ENCODE results near the gene SMIM34. TPM values are rescaled to one million over a fixed set of nuclear protein-coding genes. Genes with fewer than 3 reads are reported as not detected.
"Not testable (repeated sequence)": the region's sequence is repeated elsewhere in the genome, so short reads cannot be mapped to it uniquely, and the experiment has no call there.

Gene SMIM34, protein sequence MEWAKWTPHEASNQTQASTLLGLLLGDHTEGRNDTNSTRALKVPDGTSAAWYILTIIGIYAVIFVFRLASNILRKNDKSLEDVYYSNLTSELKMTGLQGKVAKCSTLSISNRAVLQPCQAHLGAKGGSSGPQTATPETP
- not detected for polyA plus RNA-seq (2012; ENCODE audit: insufficient read length, low read depth)

DNA sequence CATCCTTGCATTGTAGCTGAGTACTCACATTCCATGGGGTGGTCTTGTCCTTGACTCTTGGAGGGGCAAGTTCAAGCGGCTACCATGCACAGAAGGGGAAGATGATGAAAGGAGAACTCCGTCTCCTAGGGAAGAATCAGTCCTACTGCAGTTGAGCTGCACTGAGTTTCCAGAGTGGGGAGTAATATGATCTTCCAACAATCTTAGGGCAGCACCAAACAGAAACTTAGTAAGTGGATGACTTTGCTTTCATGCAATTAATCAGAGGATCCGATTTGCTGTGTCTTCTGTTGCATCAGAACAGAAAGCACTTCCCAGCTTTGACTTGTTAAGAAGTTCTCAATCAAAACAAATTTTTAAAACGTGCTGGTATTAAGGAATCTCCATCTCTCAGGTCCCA is at the start of gene SMIM34:
Gene SMIM34, minus strand, starts transcription at position 147 of the 400 bp plus-strand sequence. Its CDS starts 112 bp downstream, at position 35.
- not testable (repeated sequence) for TF ChIP-seq FOXP2 (optimal IDR thresholded peaks at IDR 0.05; ENCODE audit: borderline replicate concordance, extremely low read depth, extremely low read length, insufficient read depth); TAF1 (IDR thresholded peaks at IDR 0.05; ENCODE audit: borderline replicate concordance, insufficient read depth, low read length); POLR2AphosphoS5 (IDR thresholded peaks at IDR 0.05; ENCODE audit: low read depth, low read length)

DNA sequence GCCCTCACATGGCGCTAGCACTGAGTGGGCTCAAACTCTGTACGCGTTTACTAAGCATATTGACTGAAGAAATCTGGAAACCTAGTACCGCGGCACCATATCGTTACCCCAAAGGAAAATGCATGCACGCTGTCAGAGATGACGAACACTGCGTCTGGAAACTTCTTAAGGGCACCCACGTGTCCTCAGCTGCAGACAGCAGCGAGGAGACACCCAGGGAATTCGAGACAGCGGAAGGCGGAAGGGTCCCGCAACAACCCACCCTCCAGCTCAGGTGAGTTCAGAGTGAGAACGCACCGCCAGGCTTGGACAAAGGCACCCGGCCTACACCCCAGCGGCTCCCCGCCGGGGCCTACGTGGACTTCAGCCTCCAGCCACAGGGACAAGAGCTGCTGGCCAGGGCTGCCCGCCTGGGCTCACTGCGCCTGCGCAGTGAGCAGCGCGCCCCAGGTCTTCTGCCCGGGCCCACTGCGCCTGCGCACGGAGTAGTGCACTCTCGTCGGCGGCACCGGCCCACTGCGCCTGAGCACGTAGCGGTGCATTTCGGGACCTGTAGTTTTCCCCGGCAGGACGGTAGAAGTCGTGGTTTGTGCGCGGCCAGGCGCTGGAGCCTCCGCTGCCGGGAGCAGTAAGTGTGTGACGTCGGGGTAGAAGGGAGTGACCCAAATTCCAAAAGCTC is 48.7 kb downstream of the SMIM34 start, which contains the start of gene SMIM11:
Gene SMIM11, plus strand, starts transcription at position 568 of the 679 bp plus-strand sequence. CDS start 3,998 bp downstream, outside the sequence.
- not testable (repeated sequence) for TF ChIP-seq SIN3A (IDR thresholded peaks at IDR 0.05; ENCODE audit: borderline replicate concordance, insufficient read depth, low read length); POLR2AphosphoS5 (IDR thresholded peaks at IDR 0.05; ENCODE audit: low read depth, low read length)
- TF ChIP-seq, protein P1, sequence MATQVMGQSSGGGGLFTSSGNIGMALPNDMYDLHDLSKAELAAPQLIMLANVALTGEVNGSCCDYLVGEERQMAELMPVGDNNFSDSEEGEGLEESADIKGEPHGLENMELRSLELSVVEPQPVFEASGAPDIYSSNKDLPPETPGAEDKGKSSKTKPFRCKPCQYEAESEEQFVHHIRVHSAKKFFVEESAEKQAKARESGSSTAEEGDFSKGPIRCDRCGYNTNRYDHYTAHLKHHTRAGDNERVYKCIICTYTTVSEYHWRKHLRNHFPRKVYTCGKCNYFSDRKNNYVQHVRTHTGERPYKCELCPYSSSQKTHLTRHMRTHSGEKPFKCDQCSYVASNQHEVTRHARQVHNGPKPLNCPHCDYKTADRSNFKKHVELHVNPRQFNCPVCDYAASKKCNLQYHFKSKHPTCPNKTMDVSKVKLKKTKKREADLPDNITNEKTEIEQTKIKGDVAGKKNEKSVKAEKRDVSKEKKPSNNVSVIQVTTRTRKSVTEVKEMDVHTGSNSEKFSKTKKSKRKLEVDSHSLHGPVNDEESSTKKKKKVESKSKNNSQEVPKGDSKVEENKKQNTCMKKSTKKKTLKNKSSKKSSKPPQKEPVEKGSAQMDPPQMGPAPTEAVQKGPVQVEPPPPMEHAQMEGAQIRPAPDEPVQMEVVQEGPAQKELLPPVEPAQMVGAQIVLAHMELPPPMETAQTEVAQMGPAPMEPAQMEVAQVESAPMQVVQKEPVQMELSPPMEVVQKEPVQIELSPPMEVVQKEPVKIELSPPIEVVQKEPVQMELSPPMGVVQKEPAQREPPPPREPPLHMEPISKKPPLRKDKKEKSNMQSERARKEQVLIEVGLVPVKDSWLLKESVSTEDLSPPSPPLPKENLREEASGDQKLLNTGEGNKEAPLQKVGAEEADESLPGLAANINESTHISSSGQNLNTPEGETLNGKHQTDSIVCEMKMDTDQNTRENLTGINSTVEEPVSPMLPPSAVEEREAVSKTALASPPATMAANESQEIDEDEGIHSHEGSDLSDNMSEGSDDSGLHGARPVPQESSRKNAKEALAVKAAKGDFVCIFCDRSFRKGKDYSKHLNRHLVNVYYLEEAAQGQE (IDR thresholded peaks at IDR 0.05; ENCODE audit: insufficient read depth in 1 of 2, low read depth in 2 of 2, low read length in 2 of 2): not testable (repeated sequence)

DNA sequence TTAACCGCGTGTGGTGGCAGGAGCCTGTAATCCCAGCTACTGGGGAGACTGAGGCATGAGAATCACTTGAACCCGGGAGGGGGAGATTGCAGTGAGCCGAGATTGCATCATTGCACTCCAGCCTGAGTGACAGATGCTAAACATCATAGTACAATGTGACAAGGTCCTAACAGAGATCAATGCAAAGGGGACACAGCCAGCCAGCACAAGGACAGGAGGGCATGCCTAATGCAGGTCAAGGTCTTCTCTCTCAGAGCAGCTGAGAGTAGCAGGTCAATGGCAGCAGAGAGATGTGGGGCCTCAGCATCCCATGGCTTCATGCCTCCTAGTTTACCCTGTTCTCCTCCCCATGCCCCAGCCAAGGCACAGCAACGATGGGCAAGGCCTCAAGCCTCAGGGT is 51.4 kb downstream of the SMIM34 start:
- no peak for TF ChIP-seq POLR2AphosphoS5 (IDR thresholded peaks at IDR 0.05; ENCODE audit: low read depth, low read length)
- TF ChIP-seq, protein P1 (IDR thresholded peaks at IDR 0.05; ENCODE audit: insufficient read depth in 1 of 2, low read depth in 2 of 2, low read length in 2 of 2): no peak
- no peak for TF ChIP-seq SIN3A (IDR thresholded peaks at IDR 0.05; ENCODE audit: borderline replicate concordance, insufficient read depth, low read length)
- no peak for TF ChIP-seq FOXP2 (optimal IDR thresholded peaks at IDR 0.05; ENCODE audit: borderline replicate concordance, extremely low read depth, extremely low read length, insufficient read depth)
- TF ChIP-seq TAF1 (IDR thresholded peaks at IDR 0.05; ENCODE audit: borderline replicate concordance, insufficient read depth, low read length): no peak

DNA sequence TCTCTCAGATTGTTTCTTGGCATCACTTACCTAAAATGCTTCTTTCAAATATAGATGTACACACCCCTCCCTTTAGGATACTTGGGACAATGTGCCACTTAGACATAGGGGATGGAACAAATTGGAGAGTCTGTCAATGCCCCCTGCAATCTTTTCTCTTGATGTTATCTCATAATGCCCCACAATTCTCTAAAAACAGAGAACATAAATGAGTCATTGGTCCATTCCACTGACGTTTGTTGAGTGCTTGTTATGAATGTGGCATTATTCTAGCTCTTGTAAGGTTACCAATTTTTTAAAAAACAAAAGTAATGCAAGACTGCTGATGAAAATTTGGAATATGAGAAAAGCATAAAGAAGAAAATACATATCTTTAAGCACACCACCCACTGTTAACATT is 54.0 kb downstream of the SMIM34 start:
- TF ChIP-seq SIN3A (IDR thresholded peaks at IDR 0.05; ENCODE audit: borderline replicate concordance, insufficient read depth, low read length) (no peak), TAF1 (IDR thresholded peaks at IDR 0.05; ENCODE audit: borderline replicate concordance, insufficient read depth, low read length) (no peak), FOXP2 (optimal IDR thresholded peaks at IDR 0.05; ENCODE audit: borderline replicate concordance, extremely low read depth, extremely low read length, insufficient read depth) (no peak), POLR2AphosphoS5 (IDR thresholded peaks at IDR 0.05; ENCODE audit: low read depth, low read length) (no peak)
- TF ChIP-seq, protein P1 (IDR thresholded peaks at IDR 0.05; ENCODE audit: insufficient read depth in 1 of 2, low read depth in 2 of 2, low read length in 2 of 2): no peak
